GM11168 (cell line): ENCODE data around the gene EIPR1.

Experiments used
- in situ Hi-C: fragments of 300-500 bp; cut with MboI; formaldehyde crosslinking; loops from one replicate; pipeline ENCODE4 v1.12.0; 2022; ENCODE audit warnings: low sequenced_read_pairs; ENCODE audit not compliant: unreplicated experiment

Gene EIPR1

GRCh38 chr2:3377612-3378432, at the start of gene EIPR1:
EIPR1 (minus strand) TSS chr2:3377818; CDS start chr2:3377689, 129 bp downstream.
- in situ Hi-C loops: no loop called here

GRCh38 chr2:3427272-3427671, 49.7 kb upstream of the EIPR1 start:
- in situ Hi-C loops: no loop called here

- in situ Hi-C loops: no loop called here
Observed at GRCh38 chr2:3426615-3427014, 49.0 kb upstream of the EIPR1 start.

GRCh38 chr2:3424171-3424795, 46.7 kb upstream of the EIPR1 start:
- in situ Hi-C loops: no loop called here

- in situ Hi-C loops: no loop called here
Observed at GRCh38 chr2:3423492-3424170, 46.0 kb upstream of the EIPR1 start.

GRCh38 chr2:3422161-3422779, 44.7 kb upstream of the EIPR1 start:
- in situ Hi-C loops: no loop called here

GRCh38 chr2:3421580-3421979, 44.0 kb upstream of the EIPR1 start:
- in situ Hi-C loops: no loop called here

- in situ Hi-C loops: no loop called here
Observed at GRCh38 chr2:3420769-3421397, 43.3 kb upstream of the EIPR1 start.

- in situ Hi-C loops: no loop called here
Observed at GRCh38 chr2:3420076-3420768, 42.6 kb upstream of the EIPR1 start.

- in situ Hi-C loops: no loop called here
Observed at GRCh38 chr2:3418766-3419404, 41.3 kb upstream of the EIPR1 start.

- in situ Hi-C loops: no loop called here
Observed at GRCh38 chr2:3414133-3414860, 36.7 kb upstream of the EIPR1 start.

GRCh38 chr2:3413697-3414096, 36.1 kb upstream of the EIPR1 start:
- in situ Hi-C loops: no loop called here

GRCh38 chr2:3411103-3411502, 33.5 kb upstream of the EIPR1 start:
- in situ Hi-C loops: no loop called here

GRCh38 chr2:3409627-3410170, 32.1 kb upstream of the EIPR1 start:
- in situ Hi-C loops: no loop called here

GRCh38 chr2:3408781-3409180, 31.2 kb upstream of the EIPR1 start:
- in situ Hi-C loops: no loop called here

- in situ Hi-C loops: no loop called here
Observed at GRCh38 chr2:3406501-3406900, 28.9 kb upstream of the EIPR1 start.

- in situ Hi-C loops: no loop called here
Observed at GRCh38 chr2:3405876-3406275, 28.3 kb upstream of the EIPR1 start.

- in situ Hi-C loops: no loop called here
Observed at GRCh38 chr2:3405307-3405706, 27.7 kb upstream of the EIPR1 start.
